Non-pigmented ciliary epithelial cell (primary cell): ENCODE results near the gene TNFAIP3.
"Not testable (repeated sequence)": the region's sequence is repeated elsewhere in the genome, so short reads cannot be mapped to it uniquely, and the experiment has no call there.

Experiments used
- DNase-seq: peaks from one replicate; pipeline ENCODE4 v3.0.0-alpha.2; 2010; ENCODE audit warnings: low read depth

Gene TNFAIP3

DNA sequence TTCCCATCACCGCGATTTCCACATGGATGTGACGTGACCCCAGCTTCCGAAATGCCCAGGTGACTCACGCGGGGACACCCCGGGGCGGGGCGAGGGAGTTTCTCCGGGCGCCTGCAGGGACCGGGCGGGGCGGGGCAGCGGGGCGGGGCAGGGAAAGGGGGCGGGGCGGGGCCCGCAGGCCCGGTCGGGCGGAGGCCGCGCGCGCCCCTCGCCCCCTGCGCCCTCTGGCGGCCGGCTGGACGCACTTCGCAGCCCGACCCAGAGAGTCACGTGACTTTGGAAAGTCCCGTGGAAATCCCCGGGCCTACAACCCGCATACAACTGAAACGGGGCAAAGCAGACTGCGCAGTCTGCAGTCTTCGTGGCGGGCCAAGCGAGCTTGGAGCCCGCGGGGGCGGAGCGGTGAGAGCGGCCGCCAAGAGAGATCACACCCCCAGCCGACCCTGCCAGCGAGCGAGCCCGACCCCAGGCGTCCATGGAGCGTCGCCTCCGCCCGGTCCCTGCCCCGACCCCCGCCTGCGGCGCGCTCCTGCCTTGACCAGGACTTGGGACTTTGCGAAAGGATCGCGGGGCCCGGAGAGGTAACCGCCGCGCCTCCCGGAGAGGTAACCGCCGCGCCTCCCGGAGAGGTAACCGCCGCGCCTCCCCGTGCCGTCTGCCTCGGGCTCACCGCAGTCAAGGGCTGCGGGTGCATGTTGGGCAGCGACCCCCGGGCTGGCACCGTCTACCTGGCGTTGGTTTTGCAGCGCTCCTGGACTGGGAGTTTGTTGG lies at the start of gene TNFAIP3:
Gene TNFAIP3, plus strand, starts transcription at position 346 of the 771 bp plus-strand sequence. CDS start 3,969 bp downstream, outside the sequence.
- DNase-seq, result peak; percentile 65

GRCh38 chr6:137818440-137818839 lies 48.6 kb upstream of the TNFAIP3 start:
- DNase-seq, result no peak

GRCh38 chr6:137819740-137820139 lies 47.3 kb upstream of the TNFAIP3 start:
- DNase-seq, result no peak

DNA sequence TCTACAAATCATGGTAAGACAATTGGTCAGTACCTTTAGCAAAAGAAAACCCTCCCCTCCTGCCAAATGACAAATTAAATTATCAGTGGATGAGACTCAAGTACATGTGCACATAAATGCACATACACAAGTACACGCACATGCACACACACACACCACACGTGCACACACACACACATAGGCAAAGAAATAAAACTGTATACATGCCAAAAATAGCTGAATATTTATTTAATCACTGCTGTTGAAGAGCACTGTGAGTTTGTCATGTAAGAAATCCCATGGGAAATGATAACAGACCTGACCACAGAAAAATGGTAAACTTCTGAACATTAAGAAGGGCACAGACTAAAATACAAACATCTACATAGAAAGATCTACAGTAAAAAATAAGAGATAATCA lies 46.6 kb upstream of the TNFAIP3 start:
- DNase-seq, result no peak

DNA sequence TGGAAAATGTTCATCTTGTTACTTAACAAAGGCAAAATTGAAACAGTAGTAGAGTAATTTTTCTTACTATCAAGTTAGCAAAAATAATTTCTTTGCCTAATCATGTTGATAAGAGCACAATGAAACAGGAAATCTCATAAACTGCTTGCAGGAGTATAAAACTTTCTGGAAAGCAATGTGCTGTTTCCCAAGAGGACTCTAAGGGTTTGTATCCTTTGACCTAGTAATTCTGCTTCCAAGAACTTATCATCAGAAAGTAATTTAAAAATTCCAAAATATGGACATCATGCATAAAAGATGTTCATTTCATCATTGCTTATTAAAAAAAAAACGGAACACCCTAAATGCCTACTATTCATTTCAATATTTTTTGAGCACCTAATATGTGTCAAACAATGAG lies 46.1 kb upstream of the TNFAIP3 start:
- no peak for DNase-seq

GRCh38 chr6:137821491-137821890 lies 45.6 kb upstream of the TNFAIP3 start:
- DNase-seq, result no peak

DNA sequence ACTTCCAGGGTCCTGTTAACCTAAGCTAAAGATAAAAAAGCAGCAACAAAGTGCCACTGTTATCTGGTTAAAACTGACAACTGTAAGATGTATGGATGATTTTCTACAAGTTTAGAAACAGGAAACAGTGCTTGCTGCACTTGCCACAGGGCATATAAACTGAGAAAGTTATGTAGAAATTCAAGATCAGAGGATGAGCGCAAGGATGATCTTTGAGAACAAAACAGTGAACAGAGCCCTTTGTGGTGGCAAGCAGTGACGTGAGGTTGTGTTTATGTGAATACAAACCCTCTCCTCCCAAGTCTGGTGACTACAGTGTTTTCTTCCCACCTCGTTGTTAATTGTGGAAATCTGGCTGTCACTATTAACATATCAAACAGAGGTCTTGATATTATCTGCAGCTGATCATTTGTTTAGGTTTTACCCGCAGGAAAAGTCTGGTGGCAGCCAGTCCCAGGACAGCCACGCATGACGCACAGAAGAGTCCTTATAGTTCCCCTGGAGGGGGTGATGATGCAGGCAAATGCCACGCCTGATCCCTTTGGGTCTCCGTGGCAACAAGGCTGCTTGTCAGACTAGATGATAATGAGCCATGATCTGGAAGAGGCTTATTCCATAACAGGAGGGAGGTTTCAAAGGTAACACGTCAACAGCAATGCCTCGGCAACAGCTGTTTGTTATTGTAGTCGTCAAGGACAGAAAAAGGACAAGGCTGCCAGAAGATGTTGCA lies 43.1 kb upstream of the TNFAIP3 start:
- peak; percentile 47 for DNase-seq

GRCh38 chr6:137824556-137824879 lies 42.5 kb upstream of the TNFAIP3 start:
- no peak for DNase-seq

- no peak for DNase-seq
These were observed 42.2 kb upstream of the TNFAIP3 start for GRCh38 chr6:137824896-137825295.

DNA sequence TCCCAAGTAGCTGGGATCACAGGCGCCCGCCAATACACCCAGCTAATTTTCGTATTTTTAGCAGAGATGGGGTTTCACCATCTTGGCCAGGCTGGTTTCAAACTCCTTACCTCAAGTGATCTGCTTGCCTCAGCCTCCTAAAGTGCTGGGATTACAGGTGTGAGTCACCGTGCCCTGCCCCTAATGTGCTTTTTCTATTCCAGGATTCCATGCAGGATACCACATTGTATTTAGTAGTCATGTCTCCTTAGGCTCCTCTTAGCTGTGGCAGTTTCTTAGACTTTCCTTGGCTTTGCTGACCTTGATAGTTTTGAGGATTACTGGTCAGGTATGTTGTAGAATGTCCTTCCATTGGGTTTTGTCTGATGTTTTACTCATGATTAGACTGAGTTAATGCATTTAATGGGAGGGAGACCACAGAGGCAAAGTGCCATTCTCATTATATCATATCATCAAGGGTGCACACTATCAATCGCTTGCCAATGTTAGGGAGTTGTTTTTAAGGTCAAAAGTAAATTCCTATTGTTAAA lies 39.6 kb upstream of the TNFAIP3 start:
- no peak for DNase-seq

- no peak for DNase-seq
These were observed 38.9 kb upstream of the TNFAIP3 start for GRCh38 chr6:137827977-137828810.

DNA sequence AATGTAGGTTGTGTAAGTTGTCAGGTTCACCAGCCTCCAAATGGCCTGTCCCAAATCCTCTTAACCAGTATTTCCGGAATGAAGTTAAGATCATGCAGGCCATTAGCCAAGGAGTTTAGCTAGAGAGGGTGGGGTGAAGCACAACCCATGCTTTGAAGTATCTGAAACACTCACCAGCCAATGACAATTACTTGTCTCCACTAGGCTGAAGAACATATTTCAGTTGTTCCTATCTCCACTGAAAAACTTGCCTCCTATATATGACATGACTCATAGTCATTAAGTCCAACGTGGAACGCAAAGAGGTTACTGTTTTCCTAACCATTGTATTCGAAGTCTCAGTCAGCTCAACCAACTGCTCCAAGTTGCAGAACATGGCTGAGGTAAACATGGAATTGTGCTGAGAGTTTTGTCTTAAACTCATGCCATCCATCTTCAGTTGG lies 37.4 kb upstream of the TNFAIP3 start:
- DNase-seq, result no peak

GRCh38 chr6:137830511-137830911 lies 36.5 kb upstream of the TNFAIP3 start:
- DNase-seq, result no peak

GRCh38 chr6:137832110-137832509 lies 34.9 kb upstream of the TNFAIP3 start:
- peak; percentile 76 for DNase-seq

DNA sequence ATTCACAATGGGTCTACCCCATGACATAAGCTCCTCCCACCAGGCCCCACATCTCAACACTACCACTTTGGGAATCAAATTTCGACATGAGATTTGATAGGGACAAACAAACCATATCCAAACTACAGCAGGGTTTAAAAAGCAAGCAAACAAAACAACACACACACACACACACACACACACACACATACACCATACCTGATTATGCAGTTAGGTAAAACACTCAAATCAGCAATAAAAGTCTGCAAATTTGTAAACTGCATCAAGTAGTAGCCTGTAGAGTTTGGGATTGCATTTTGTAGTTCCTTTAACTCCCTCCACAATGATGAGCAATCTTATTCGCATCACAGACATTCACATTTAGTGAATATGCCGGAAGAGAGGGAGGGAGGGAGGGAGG lies 32.6 kb upstream of the TNFAIP3 start:
- no peak for DNase-seq

DNA sequence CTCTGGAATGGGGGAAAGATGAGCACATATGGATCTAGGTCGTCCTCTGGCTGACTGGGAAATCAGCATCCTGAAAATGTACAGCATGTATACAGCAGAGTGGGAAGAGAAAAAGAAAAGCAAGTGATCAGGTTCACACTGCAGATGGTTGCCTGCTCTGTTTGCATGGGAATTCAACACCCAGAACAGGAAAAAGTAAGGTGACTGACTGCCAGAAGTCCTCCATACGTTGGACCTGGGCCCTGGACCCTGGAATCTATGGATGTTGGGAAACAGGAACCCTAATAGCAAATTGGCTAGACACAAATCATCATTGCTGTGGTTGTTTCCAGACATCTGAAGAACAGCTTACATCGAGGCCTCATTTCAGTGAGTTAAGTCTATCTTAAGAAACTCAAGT lies 30.3 kb upstream of the TNFAIP3 start:
- DNase-seq, result no peak

DNA sequence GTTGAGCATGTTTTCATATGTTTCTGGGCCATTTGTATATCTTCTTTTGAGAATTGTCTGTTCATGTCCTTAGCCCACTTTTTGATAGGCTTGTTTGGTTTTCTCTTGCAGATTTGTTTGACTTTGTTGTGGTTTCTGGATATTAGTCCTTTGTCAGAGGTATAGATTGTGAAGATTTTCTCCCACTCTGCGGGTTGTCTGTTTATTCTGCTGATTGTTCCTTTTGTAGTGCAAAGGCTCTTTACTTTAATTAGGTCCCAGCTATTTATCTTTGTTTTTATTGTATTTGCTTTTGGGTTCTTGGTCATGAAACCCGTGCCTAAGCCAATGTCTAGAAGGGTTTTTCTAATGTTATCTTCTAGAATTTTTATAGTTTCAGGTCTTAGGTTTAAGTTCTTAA lies 29.0 kb upstream of the TNFAIP3 start:
- not testable (repeated sequence) for DNase-seq

GRCh38 chr6:137838597-137838996 lies 28.5 kb upstream of the TNFAIP3 start:
- DNase-seq, result not testable (repeated sequence)

DNA sequence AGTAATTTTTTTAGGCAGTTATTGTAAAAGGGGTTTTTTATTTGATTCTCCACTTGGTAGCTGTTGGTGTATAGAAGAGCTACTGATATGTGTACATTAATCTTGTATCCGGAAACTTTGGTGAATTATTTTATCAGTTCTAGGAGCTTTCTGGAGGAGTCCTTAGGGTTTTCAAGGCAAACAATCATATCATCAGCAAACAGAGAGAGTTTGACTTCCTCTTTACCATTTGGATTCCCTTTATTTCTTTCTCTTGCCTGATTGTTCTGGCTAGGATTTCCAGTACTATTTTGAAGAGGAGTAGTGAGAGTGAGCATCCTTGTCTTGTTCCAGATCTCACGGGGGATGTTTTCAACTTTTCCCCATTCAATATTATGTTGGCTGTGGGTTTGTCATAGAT lies 28.0 kb upstream of the TNFAIP3 start:
- DNase-seq, result no peak

DNA sequence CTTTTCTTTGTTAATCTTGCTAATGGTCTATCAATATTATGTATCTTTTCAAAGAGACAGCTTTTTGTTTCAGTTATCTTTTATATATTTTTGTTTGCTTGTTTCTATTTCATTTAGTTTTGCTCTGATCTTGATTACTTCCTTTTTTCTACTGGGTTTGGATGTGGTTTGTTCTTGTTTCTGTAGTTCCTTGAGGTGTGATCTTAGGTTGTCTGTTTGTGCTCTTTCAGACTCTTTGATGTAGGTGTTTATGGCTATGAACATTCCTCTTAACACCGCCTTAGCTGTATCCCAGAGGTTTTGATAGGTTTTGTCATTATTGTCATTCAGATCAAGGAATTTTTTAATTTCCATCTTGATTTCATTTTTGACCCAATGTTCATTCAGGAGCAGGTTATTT lies 26.8 kb upstream of the TNFAIP3 start:
- DNase-seq, result no peak

DNA sequence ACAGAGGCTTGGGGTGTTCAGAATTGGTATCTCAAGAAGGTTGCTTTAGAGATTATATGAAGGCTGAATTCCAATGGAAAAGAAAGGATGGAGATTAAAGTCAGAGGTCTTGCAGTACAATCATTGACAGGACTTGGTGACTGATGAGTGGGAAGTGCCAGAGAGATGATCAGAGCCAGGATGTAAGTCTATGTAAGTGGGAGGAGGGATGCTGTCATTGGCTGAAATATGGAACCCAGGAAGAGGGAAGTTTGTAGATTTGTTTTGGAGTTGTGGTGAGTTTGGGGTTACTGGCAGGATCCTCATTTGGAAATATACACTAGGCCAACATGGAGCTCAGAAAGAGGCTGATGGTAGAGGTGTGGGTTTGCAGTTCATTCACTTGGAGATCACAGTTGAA lies 23.8 kb upstream of the TNFAIP3 start:
- no peak for DNase-seq

- not testable (repeated sequence) for DNase-seq
These were observed 22.7 kb upstream of the TNFAIP3 start for GRCh38 chr6:137844327-137844726.
